SK-N-SH (cell line): Measurements from ENCODE around the gene SARS2. TPM values are rescaled to one million over a fixed set of nuclear protein-coding genes. Genes with fewer than 3 reads are reported as not detected.

Source experiments
- CTCF ChIA-PET: fragments of 300-600, 350-600 bp; formaldehyde crosslinking; extraction: SDS; loops from one replicate; lab custom pipeline; 2021; lab: Yijun Ruan, JAX
- POLR2A ChIA-PET: fragments of 350-600 bp; sonication (Branson Sonifier 250); formaldehyde crosslinking; extraction: SDS; loops from one replicate; lab custom pipeline; 2020; ENCODE audit warnings: antibody characterized with exemption, inconsistent platforms; lab: Yijun Ruan, JAX
- DNase-seq: peaks from one replicate; pipeline ENCODE4 v3.0.0; 2012
- H2AFZ ChIP-seq: fragments of 200-600 bp; sonication (generic); 2 replicates; pipeline ENCODE4 v1.8.1; 2016; ENCODE audit warnings: antibody characterized with exemption, mild to moderate bottlenecking, low read depth
- H3F3A ChIP-seq: fragments of 200-600 bp; sonication (generic); replicated peaks from 2 replicates; pipeline ENCODE3; 2016; ENCODE audit warnings: antibody characterized with exemption, mild to moderate bottlenecking; ENCODE audit not compliant: insufficient read depth
- H3K27ac ChIP-seq, 2 experiments: fragments of 200-500 bp in 1 of 2; fragments of 200-600 bp in 1 of 2; sonication (Bioruptor generic) in 1 of 2; sonication (generic), shearing (Covaris generic) in 1 of 2; 2 replicates each; pipeline versions ENCODE4 v1.5.1 to v1.6.1; 2014 to 2016; ENCODE audit warnings: low read depth in 2 of 2, inconsistent platforms in 1 of 2, low read length in 1 of 2, mild to moderate bottlenecking in 1 of 2, mixed read lengths in 1 of 2
- H3K27me3 ChIP-seq: fragments of 200-600 bp; sonication (generic), shearing (Covaris generic); 2 replicates; pipeline ENCODE4 v1.6.1; 2016; ENCODE audit warnings: mixed run types; ENCODE audit not compliant: insufficient read depth
- H3K36me3 ChIP-seq, 2 experiments: fragments of 200-500 bp in 1 of 2; fragments of 200-600 bp in 1 of 2; sonication (Bioruptor generic) in 1 of 2; sonication (generic) in 1 of 2; replicated peaks in 1 of 2; 2 replicates each; pipeline versions ENCODE3 to v1.5.1; 2014 to 2016; ENCODE audit warnings: low read length in 1 of 2, mild to moderate bottlenecking in 1 of 2; ENCODE audit not compliant: insufficient read depth in 2 of 2, control insufficient read depth in 1 of 2
- H3K4me1 ChIP-seq, 2 experiments: fragments of 200-500 bp in 1 of 2; fragments of 200-600 bp in 1 of 2; sonication (Bioruptor generic) in 1 of 2; sonication (generic), shearing (Covaris generic) in 1 of 2; 2 replicates each; pipeline versions ENCODE4 v1.5.1 to v1.6.1; 2014 to 2016; ENCODE audit warnings: low read depth in 1 of 2, low read length in 1 of 2, mixed run types in 1 of 2; ENCODE audit not compliant: insufficient read depth in 2 of 2, control insufficient read depth in 1 of 2
- H3K4me2 ChIP-seq: fragments of 200-600 bp; sonication (generic), shearing (Covaris generic); 2 replicates; pipeline ENCODE4 v1.6.1; 2017; ENCODE audit warnings: mixed run types
- H3K4me3 ChIP-seq, 2 experiments: fragments of 200-500 bp in 1 of 2; fragments of 200-600 bp in 1 of 2; sonication (Bioruptor generic) in 1 of 2; sonication (generic), shearing (Covaris generic) in 1 of 2; 2 replicates each; pipeline versions ENCODE4 v1.5.1 to v1.8.1; 2014 to 2016; ENCODE audit warnings: low read depth in 2 of 2, inconsistent platforms in 1 of 2, low read length in 1 of 2, mild to moderate bottlenecking in 1 of 2, mixed read lengths in 1 of 2, moderate library complexity in 1 of 2
- H3K79me2 ChIP-seq: fragments of 200-600 bp; sonication (generic); 2 replicates; pipeline ENCODE4 v1.8.1; 2017; ENCODE audit warnings: mild to moderate bottlenecking; ENCODE audit not compliant: insufficient read depth
- H3K9ac ChIP-seq: fragments of 200-600 bp; sonication (generic); 2 replicates; pipeline ENCODE4 v1.6.1; 2017; ENCODE audit warnings: mixed run types
- H3K9me2 ChIP-seq: fragments of 200-600 bp; sonication (generic); 2 replicates; pipeline ENCODE4 v1.6.1; 2017; ENCODE audit warnings: mixed run types
- H3K9me3 ChIP-seq: fragments of 200-600 bp; sonication (generic); 2 replicates; pipeline ENCODE4 v1.6.1; 2017; ENCODE audit warnings: mixed run types, mild to moderate bottlenecking, moderate library complexity
- H4K20me1 ChIP-seq: fragments of 200-600 bp; sonication (generic); 2 replicates; pipeline ENCODE4 v1.6.1; 2017; ENCODE audit warnings: mild to moderate bottlenecking, mixed run types; ENCODE audit not compliant: insufficient read depth
- CHD2 ChIP-seq: fragments of 150-350 bp; IDR thresholded peaks from 2 replicates; pipeline ENCODE4 v1.6.1; 2018; ENCODE audit warnings: low read length; ENCODE audit not compliant: partially characterized antibody
- ELF1 ChIP-seq: IDR thresholded peaks from 2 replicates; pipeline ENCODE4 v1.4.0; 2012
- EZH2phosphoT487 ChIP-seq: fragments of 200-600 bp; sonication (generic); IDR thresholded peaks from 2 replicates; pipeline ENCODE4 v1.6.1; 2017; ENCODE audit warnings: low read depth, mixed run types, mild to moderate bottlenecking, antibody characterized with exemption, moderate library complexity, borderline replicate concordance
- FOSL2 ChIP-seq: IDR thresholded peaks from 2 replicates; pipeline ENCODE4 v1.4.0; 2012; ENCODE audit warnings: low read depth, mild to moderate bottlenecking, moderate library complexity, borderline replicate concordance
- FOXM1 ChIP-seq: IDR thresholded peaks from 2 replicates; pipeline ENCODE4 v1.4.0; 2012; ENCODE audit warnings: low read depth, mild to moderate bottlenecking
- GABPA ChIP-seq: IDR thresholded peaks from 2 replicates; pipeline ENCODE4 v1.4.0; 2012; ENCODE audit warnings: low read depth, mild to moderate bottlenecking
- GATA2 ChIP-seq: sonication (generic); formaldehyde crosslinking; IDR thresholded peaks from 2 replicates; pipeline ENCODE4 v1.5.0; 2020; ENCODE audit warnings: mild to moderate bottlenecking, missing genetic modification reagents
- JUND ChIP-seq: IDR thresholded peaks from 2 replicates; pipeline ENCODE4 v1.4.0; 2012
- MEF2A ChIP-seq: IDR thresholded peaks from 2 replicates; pipeline ENCODE4 v1.4.0; 2012; ENCODE audit warnings: low read depth, borderline replicate concordance
- NFIC ChIP-seq: IDR thresholded peaks from 2 replicates; pipeline ENCODE4 v1.4.0; 2012; ENCODE audit warnings: borderline replicate concordance
- NRF1 ChIP-seq: IDR thresholded peaks from 2 replicates; pipeline ENCODE4 v1.6.1; 2012; ENCODE audit warnings: low read depth, mild to moderate bottlenecking, low read length
- POLR2AphosphoS5 ChIP-seq: IDR thresholded peaks from 2 replicates; pipeline ENCODE4 v1.6.1; 2012; ENCODE audit warnings: low read depth, low read length
- RAD21 ChIP-seq: IDR thresholded peaks from 2 replicates; pipeline ENCODE4 v1.6.1; 2012; ENCODE audit warnings: mild to moderate bottlenecking, low read length
- RCOR1 ChIP-seq: fragments of 150-350 bp; IDR thresholded peaks from 2 replicates; pipeline ENCODE4 v1.6.1; 2017; ENCODE audit warnings: antibody characterized with exemption, low read length
- RFX5 ChIP-seq: IDR thresholded peaks from 2 replicates; pipeline ENCODE4 v1.6.1; 2012; ENCODE audit warnings: mild to moderate bottlenecking, improper control_type of control experiment, low read length
- SIN3A ChIP-seq: IDR thresholded peaks from 2 replicates; pipeline ENCODE4 v1.6.1; 2012; ENCODE audit warnings: low read depth, mild to moderate bottlenecking, low read length, moderate library complexity, borderline replicate concordance
- SMC3 ChIP-seq: IDR thresholded peaks from 2 replicates; pipeline ENCODE4 v1.6.1; 2012; ENCODE audit warnings: low read depth, low read length, improper control_type of control experiment
- TCF12 ChIP-seq: IDR thresholded peaks from 2 replicates; pipeline ENCODE4 v1.4.0; 2012
- TEAD4 ChIP-seq: IDR thresholded peaks from 2 replicates; pipeline ENCODE4 v1.4.0; 2012; ENCODE audit warnings: mild to moderate bottlenecking, borderline replicate concordance; ENCODE audit not compliant: insufficient read depth
- YY1 ChIP-seq: IDR thresholded peaks from 2 replicates; pipeline ENCODE4 v1.4.0; 2012; ENCODE audit warnings: low read depth, mild to moderate bottlenecking
- WGBS: methylation state at CpG from one replicate; pipeline ENCODE4 v1.1.6; 2017; ENCODE audit warnings: low lambda C conversion rate; 5-methylcytosine and 5-hydroxymethylcytosine counted together
- polyA plus RNA-seq, 3 experiments: library from polyadenylated mRNA; depleted of rRNA; stranded (reverse); fragments of >200 nt; gene quantifications; 2 replicates each; pipeline ENCODE4 v1.2.3, GENCODE V29; 2012
- TF ChIP-seq, protein P1 (sequence below): IDR thresholded peaks from 2 replicates; pipeline ENCODE4 v1.6.1; 2012; ENCODE audit warnings: mild to moderate bottlenecking, low read depth, low read length, moderate library complexity
- TF ChIP-seq, protein P2 (sequence below): fragments of 150-350 bp; IDR thresholded peaks from 2 replicates; pipeline ENCODE4 v1.6.1; 2016; ENCODE audit warnings: mild to moderate bottlenecking, low read depth, low read length

The SARS2 gene
- polyA plus RNA-seq, 1 of the 3 experiments (the other 2 are of a cell fraction) = 36.5 TPM

DNA sequence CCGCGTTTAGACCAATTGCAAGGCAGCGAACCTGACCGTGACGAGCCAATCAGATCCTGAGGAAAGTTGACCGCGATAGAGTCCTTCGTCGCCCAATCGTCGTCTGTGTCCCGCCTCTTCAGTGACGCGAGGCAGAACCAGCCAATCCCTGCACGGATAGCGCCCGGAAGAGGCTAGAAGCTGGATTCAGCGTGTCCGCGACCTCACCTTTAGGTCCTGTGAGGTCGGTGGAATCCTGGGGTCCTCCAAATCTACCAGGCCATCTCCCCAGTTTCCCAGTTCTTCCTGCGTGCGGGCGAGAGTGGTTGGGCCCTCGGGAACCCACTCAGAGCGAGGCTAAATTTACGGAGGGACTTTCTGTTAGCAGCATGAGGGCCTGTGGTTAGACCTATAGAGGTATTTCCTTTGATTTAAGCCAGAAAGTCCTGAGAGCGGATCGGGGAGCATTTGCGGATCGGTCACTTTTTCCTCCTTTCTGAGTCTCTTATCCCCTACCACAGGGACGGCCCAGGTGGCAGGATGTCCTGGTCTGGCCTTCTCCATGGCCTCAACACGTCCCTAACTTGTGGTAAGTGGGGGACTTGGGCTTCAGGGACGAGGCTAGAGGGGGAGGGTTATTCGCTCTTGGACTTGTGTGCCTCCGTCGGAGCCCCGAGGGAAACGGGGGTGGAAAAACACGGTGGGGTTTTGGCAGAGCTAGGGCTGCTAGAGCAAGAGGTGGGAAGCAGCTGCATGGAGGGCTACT is 385 bp upstream of the SARS2 start, which contains the start of gene MRPS12 (continued):
- TF ChIP-seq, protein P1, sequence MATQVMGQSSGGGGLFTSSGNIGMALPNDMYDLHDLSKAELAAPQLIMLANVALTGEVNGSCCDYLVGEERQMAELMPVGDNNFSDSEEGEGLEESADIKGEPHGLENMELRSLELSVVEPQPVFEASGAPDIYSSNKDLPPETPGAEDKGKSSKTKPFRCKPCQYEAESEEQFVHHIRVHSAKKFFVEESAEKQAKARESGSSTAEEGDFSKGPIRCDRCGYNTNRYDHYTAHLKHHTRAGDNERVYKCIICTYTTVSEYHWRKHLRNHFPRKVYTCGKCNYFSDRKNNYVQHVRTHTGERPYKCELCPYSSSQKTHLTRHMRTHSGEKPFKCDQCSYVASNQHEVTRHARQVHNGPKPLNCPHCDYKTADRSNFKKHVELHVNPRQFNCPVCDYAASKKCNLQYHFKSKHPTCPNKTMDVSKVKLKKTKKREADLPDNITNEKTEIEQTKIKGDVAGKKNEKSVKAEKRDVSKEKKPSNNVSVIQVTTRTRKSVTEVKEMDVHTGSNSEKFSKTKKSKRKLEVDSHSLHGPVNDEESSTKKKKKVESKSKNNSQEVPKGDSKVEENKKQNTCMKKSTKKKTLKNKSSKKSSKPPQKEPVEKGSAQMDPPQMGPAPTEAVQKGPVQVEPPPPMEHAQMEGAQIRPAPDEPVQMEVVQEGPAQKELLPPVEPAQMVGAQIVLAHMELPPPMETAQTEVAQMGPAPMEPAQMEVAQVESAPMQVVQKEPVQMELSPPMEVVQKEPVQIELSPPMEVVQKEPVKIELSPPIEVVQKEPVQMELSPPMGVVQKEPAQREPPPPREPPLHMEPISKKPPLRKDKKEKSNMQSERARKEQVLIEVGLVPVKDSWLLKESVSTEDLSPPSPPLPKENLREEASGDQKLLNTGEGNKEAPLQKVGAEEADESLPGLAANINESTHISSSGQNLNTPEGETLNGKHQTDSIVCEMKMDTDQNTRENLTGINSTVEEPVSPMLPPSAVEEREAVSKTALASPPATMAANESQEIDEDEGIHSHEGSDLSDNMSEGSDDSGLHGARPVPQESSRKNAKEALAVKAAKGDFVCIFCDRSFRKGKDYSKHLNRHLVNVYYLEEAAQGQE = no peak
- TF ChIP-seq EZH2phosphoT487 (no peak), NFIC (no peak), SMC3 (no peak), RAD21 (no peak), JUND (no peak), RFX5 (peak; percentile 45; the same call in 1 of the 2 replicates), ELF1 (peak; percentile 84), FOXM1 (no peak), YY1 (no peak), FOSL2 (no peak)

DNA sequence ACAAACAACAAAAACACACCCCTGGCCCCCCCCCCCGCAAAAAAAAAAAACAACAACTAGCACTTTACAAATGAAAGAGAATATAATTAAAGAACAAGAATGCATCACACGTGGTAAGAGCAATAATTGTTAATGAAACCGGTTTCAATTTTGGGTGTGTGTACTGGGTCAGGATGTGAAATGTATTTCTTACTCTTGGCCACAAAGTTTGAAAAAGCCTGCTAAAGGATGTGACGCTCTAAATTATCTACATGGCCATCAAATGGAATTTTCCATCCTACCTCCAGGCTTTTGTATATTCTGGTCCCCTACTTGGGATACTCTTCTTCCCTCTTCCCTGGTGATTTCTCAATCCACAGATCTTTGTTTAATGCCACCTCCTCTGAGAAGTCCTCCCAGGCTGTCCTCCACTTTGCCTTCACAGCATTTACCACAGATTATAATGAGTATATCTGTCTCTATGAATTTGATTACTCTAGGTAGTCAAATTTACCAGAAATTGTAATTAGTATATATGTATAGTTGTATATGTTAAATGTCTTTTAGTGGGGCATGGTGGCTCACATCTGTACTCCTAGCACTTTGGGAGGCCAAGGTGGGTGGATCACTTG is 2.1 kb downstream of the SARS2 start:
- peaks cover 52% of the 10 kb centered on the region for H3K79me2 ChIP-seq

More for the DNA sequence above, 2.1 kb downstream of the SARS2 start:
- ChIA-PET CTCF (interaction anchor here (1.4 to 3.0 kb wide), 4 partner anchors 9 to 525 kb away, joined by 4 to 24 read pairs (median 17); partner anchors contain the start of gene FAM98C), POLR2A (no interaction called here)
- WGBS = 82% methylated on average over 4 of the region's 4 CpGs
- Histone ChIP-seq H4K20me1 (no peaks in the 10 kb centered on the region), H3K9me3 (no peaks in the 10 kb centered on the region), H3K36me3 (peaks cover 14 to 18% of the 10 kb centered on the region in 2 experiments), H3K4me1 (peaks cover 0 to 11% of the 10 kb centered on the region in 2 experiments; a peak in 1 of 4 replicates), H3K9me2 (no peaks in the 10 kb centered on the region), H3K4me2 (no peak overlapping the region), H3K9ac (no peak overlapping the region), H3K27me3 (no peaks in the 10 kb centered on the region), H3K27ac (no peak overlapping the region), H3F3A (peaks cover 3% of the 10 kb centered on the region), H2AFZ (no peak overlapping the region), H3K4me3 (no peak overlapping the region)
- no peak for TF ChIP-seq ELF1
- no peak for TF ChIP-seq JUND
- no peak for TF ChIP-seq TCF12
- TF ChIP-seq, protein P2, sequence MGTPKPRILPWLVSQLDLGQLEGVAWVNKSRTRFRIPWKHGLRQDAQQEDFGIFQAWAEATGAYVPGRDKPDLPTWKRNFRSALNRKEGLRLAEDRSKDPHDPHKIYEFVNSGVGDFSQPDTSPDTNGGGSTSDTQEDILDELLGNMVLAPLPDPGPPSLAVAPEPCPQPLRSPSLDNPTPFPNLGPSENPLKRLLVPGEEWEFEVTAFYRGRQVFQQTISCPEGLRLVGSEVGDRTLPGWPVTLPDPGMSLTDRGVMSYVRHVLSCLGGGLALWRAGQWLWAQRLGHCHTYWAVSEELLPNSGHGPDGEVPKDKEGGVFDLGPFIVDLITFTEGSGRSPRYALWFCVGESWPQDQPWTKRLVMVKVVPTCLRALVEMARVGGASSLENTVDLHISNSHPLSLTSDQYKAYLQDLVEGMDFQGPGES = no peak
- TF ChIP-seq NFIC = no peak
- TF ChIP-seq GABPA = no peak
- no peak for TF ChIP-seq TEAD4
- no peak for TF ChIP-seq MEF2A
- TF ChIP-seq SMC3 = no peak
- TF ChIP-seq SIN3A = no peak
- no peak for TF ChIP-seq NRF1
- no peak for TF ChIP-seq GATA2 (CRISPR knock-in tag)
- no peak for TF ChIP-seq RCOR1
- no peak for TF ChIP-seq CHD2
- TF ChIP-seq POLR2AphosphoS5 = no peak
- TF ChIP-seq RAD21 = no peak
- no peak for DNase-seq
